Measurements from ENCODE around the gene USP9X. TPM values are rescaled to one million over a fixed set of nuclear protein-coding genes. Genes with fewer than 3 reads are reported as not detected.
"Not testable (repeated sequence)": the region's sequence is repeated elsewhere in the genome, so short reads cannot be mapped to it uniquely, and the experiment has no call there.

USP9X gene
- total RNA-seq, 2 experiments from 2014 or later, result 52.0 to 52.7 TPM

DNA sequence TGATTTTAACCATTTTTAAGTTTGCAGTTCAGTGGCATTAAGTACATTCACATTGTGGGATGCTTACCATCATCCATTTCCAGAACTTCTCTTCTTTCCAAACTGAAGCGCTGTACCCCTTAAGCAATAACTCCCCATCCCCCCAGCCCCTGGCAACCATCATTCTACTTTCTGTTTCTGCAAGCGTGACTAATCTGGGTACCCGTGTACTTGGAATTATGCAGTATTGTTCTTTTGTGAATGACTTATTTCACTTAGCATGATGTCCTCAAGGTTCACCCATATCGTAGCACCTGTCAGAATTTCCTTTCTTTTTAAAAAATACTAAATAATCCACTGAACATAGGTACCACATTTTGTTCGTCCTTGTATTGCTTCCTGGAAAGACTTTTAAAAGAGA lies 32.9 kb downstream of the USP9X start:
- ChIA-PET CTCF (no interaction called here), POLR2A (interaction anchor here (0.7 to 3.5 kb wide), 3 partner anchors 32 to 216 kb away, joined by 3 to 16 read pairs (median 6); partner anchors contain the start of genes DDX3X and USP9X)

DNA sequence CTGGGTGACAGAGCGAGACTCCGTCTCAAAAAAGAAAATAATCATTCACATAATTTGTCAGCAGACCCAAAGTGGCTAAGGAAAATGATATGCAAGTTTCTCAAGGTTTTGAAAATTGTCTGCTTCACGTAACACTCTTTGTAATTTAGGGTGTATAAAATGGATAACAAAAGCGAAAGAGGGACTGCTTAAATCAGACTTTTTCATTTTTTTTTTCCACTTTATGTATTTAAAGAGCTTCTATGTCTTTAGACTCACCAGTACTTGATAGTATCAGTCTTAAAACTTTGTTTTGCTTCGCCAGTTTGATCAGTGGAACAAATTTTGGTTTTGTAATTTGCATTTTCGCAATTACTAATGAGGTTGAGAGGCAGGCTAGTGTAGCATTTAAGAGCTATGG lies 34.6 kb downstream of the USP9X start:
- CTCF ChIA-PET, result no interaction called here
- POLR2A ChIA-PET, result interaction anchor here (0.7 to 0.9 kb wide), 2 partner anchors 34 to 141 kb away, joined by 4 to 9 read pairs; partner anchors contain the start of gene USP9X

DNA sequence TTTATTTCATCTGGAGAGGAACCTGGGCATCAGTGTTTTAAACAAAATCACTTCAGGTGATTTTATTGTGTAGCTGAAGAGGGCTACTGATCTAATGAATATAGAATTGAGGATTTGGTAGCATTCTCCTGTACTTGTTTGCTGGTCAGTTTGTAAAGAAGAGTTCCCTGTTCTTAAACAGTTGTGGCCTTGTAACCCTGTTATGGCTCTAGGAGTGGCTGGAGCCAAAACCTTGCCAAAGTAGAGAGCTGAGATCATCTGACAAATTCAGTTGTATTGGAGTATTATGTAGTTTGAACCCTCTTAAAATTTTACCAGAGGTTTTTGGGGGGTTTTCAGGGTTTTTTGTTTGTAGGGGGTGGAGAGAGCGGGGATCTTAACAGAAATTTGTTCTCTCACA lies 36.5 kb downstream of the USP9X start:
- ChIA-PET POLR2A (no interaction called here), CTCF (no interaction called here)

DNA sequence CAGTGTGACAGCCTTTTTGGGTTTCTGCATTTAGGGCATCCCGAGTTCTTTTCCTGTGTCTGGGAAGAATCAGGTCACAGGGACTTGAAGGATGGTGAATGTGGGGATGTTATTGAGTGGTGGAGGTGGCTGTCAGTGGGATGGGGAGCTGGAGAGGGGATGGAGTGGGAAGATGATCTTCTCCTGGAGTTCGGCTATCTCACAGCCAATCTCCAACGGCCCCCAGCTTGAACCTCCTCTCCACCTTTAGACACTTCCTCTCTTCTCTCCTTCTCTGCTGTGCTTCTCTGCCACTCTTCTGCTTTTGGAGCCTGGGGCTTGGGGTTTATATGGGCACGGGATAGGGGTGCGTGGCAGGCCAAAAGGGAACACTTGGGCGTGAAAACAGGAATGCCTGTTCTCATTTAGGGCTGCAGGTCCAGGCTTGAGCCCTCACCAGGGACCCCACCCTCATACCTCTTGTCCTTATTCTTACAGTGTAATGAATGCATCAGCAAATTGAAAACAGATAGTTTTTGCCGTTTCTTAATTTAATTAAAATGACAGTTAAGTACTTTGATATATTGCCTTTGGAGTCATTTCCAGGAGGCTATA lies 37.5 kb downstream of the USP9X start:
- POLR2A ChIA-PET, result no interaction called here
- CTCF ChIA-PET, result no interaction called here

DNA sequence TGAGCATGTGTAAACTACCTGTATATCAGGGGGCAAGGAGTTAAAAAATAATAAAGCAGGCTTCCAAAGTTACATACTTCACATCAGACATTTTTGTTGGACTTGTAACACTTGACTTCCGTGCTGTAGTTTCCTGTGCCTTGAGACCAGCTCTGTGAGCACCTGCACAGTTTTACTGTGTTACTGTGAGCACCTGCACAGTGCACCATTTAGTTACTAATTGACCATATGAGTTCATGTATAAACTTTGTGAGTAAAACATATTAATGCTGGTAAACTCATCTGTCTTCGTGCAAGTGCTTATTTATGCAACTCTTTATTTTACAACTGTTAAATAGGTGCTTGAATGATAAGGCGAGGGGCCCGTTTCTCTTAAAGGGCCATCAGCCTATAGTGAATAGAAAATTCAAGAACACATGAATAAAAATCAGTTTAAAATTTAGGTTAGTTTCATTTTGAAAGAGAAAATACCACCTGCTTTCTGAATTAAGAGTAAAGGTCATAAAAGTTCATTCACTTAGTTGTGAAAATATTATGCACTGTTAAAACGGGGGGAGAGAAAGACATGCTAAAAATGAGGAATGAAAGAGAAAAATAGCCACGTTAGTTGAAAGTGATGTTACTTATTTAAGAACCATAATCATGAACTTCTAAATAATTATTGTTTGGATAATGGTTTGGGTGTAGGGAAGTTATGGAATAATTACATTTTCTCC lies 42.4 kb downstream of the USP9X start:
- CTCF ChIA-PET, result no interaction called here

DNA sequence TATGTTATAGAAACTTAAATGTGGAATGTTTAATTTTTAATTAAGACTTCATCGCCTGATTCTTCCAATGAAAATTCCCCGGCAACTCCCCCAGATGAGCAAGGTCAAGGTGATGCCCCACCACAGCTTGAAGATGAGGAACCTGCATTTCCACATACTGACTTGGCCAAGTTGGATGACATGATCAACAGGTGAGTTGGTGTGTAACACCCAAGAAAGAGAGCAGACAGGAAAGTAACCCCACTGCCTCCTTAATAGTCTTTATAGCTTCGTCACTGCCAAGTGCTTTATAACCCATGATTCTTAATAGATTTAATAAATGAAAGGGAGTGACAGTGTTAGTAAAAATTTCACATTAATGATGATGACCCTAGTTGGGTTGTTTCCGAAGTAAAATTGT lies 43.7 kb downstream of the USP9X start:
- ChIA-PET CTCF (no interaction called here), POLR2A (no interaction called here)

More for the DNA sequence above, 42.4 kb downstream of the USP9X start:
- POLR2A ChIA-PET, result no interaction called here

DNA sequence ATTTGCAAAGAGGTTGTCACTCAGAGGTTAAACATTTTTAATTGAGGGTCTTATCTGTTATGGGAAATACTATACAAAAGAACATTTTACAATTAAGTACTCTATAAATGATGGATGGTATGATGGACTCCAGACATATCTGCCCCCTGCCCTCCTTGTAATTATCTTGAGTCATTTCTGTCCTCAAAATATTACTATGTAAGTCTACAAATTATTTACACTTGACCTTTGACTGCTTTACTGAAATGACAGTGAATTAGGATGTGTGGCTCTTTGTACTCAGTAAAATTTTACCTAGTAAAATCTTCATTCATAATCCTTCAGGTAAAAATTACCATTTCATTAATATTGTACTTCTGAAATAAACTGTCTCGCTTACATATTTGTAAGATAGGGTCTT lies 46.5 kb downstream of the USP9X start:
- POLR2A ChIA-PET, result no interaction called here
- CTCF ChIA-PET, result no interaction called here

DNA sequence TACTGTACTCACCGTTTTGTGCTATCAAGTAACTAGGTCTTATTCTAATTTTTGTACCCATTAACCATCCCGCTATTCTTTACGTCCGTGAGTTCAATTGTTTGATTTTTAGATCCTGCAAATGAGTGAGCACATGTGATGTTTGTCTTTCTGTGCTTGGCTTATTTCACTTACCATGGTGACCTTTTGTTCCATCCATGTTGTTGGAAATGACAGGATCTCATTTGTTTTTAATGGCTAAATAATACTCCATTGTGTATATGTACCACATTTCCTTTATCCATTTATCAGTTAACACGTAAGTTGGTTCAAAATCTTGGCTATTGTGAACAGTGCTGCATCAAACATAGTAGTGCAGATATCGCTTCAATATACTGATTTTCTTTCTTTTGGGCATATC lies 48.3 kb downstream of the USP9X start:
- CTCF ChIA-PET, result no interaction called here
- POLR2A ChIA-PET, result no interaction called here

DNA sequence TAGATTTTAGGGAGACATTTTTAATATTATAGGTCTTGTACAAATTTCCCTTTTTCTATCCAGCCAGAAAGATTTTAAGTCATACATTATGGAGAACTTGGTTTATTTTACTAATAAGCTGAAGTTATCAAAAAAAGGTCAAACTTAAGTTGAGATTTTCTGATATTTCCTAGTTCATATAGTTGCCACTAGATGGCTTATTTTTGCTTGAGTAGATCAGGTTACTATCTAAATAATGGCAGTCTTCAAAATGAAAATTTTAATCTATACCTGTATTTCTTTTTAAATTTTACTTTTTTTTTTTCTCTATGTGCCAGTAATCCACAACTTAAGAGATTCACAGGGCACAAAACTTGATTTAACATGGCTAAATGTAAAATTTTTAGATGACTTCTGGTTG lies 52.3 kb downstream of the USP9X start:
- POLR2A ChIA-PET, result no interaction called here

DNA sequence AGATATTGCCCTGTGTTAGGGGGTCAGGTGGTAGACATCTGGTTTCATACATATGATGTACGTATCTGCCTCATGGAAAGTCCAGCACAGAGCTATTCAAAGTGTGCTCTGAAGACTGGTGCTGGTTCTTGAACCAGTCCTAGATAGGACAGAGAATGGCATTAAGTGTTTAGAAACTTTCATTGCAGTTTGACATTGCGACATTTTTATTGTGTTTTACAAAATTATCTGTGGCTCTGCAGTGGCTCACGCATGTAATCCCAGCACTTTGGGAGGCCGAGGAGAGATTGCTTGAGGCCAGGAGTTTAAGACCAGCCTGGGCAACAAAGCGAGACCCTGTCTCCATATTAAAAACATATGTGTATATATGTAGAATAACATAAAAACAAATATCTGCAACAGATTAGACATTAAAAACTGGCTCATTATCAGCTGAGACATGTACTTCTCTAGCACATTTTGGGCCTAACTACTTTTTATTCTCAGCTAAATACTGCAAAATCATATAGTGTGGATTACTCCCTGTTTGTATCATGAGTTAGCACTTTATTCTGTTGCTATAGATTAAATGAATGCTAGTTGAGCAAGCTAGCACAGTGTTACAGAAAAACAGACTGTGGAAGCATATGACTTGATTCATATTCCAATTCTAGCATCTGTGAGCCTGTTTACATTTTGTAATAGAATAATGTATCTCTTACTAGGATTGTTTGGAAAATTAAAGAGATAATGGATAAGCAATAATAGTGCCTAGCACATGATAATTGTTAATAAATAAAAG lies 57.1 kb downstream of the USP9X start:
- CTCF ChIA-PET, result interaction anchor here (0.5 kb wide), 1 partner anchor 10 kb away, joined by 4 read pairs; no protein-coding TSS in a partner anchor

More for the DNA sequence above, 52.3 kb downstream of the USP9X start:
- CTCF ChIA-PET, result no interaction called here

DNA sequence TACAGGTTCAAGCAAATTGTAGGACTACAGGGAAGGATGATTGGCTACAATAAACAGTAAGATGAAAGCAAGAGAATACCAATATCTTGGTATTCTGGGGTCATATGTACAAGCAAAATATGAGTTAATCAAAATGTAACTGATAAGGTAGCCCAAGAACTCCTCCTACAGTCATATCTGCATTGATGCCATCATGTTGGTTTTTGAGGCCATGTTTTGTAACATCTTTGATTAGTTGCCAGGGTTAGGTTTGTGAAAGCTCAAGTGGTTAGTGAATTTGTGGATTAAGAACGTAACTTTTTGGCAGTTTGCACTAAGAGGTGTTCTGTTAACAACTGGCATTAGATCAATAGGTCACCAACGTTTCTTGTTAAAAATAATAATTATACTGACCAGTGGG lies 59.6 kb downstream of the USP9X start:
- ChIA-PET CTCF (no interaction called here), POLR2A (no interaction called here)

More for the DNA sequence above, 57.1 kb downstream of the USP9X start:
- POLR2A ChIA-PET, result no interaction called here

DNA sequence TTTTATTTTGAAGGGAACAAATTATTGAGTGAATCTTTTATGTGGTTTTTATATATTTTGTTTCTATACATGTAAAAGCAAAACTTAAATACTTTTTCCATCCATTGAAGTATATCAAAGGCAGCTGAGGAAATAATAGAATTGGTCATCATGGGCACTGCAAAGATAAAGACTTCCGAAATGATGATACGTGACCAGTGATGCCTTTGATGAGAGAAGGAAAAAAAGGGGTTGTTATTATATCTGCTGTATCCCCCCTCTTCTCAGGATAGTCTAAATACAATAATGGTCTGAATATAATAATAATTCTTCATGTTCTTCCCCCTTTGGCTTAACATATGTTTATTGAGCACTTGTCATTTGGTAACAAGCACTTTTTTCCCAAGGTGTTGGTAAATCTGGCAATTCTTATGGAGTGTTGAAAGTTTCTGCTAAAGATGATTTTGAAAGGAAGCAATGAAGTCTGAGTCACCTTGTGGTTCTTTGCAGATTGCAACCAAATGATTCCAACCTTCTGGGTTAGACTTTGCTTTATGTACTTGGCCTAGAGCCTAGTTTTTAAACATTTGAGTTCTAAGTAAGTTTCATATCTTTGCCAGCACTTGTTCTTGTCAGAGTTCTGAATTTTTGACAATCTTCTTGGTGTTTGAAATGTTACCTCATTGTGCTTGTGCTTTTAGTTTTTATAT lies 60.8 kb downstream of the USP9X start:
- CTCF ChIA-PET, result no interaction called here
- POLR2A ChIA-PET, result no interaction called here

DNA sequence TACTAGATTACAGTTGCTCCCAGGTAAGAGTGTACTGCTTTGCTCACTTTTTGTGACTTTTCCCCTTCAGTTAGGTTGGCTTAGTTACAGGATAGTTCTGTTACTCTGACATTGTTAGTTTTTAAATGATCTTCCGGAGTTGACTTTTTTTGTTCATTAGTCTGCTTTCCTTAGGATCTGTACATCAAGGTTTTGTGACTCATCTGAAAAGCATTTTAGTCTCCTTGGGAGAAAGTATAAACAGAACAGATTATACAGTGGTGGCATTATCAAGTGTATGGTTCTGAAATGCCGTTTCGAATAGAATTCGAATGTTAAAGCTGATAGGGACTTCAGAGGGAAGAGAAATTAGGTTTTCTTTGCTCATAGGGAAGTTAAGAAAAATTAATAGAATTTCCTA lies 63.3 kb downstream of the USP9X start:
- CTCF ChIA-PET, result no interaction called here
- POLR2A ChIA-PET, result no interaction called here

DNA sequence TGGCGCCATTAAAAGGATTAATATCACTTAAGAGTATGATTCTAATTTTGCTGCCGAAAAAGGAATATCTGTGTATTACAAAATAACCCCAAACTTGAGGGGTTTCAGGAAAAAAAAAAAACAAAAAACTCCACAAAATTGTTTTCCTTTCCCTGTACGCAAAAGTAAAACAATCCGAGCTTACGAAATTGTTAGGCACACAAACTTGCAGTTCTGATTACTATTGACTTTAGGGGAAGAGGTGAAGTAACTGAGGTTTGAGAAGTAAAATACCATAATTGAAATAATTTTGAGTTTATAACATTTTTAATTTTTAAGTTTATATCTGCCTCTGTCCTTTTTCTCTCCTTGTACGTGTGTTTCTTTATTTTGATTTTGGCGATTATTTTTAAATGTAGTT lies 64.8 kb downstream of the USP9X start:
- POLR2A ChIA-PET, result no interaction called here
- CTCF ChIA-PET, result no interaction called here

DNA sequence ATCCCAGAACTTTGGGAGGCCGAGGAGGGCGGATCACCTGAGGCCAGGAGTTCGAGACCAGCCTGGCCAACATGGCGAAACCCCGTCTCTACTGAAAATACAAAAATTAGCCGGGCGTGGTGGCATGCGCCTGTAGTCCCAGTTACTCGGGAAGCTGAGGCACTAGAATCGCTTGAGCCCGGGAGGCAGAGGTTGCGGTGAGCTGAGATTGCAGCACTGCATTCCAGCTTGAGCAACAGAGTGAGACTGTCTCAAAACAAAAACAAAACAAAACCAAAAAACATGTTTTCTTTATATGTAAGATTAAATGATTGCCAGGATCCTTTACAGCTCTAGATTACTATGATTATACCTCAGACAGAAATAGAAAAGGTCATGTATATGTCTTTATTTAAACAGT lies 66.5 kb downstream of the USP9X start:
- CTCF ChIA-PET, POLR2A ChIA-PET: not testable (repeated sequence)

DNA sequence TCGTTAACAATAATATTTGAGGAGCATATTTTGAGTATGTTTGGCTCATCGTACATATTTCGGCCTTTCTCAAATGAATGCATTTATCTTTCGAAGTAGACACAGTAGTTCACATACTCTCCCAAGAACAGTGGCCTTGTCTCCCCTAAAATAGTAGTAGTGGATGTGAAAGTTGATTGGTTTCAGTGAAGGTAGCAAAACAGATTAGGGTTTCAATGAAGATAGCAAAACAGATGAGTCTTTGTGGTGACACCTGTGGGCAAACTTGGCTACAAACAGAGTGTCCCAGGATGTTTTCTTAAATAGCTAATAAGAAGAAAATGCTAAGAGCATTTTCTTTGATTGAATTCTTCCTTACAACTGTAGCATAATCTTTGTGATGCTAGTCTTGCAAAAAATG lies 67.0 kb downstream of the USP9X start:
- POLR2A ChIA-PET, result no interaction called here
- CTCF ChIA-PET, result no interaction called here

DNA sequence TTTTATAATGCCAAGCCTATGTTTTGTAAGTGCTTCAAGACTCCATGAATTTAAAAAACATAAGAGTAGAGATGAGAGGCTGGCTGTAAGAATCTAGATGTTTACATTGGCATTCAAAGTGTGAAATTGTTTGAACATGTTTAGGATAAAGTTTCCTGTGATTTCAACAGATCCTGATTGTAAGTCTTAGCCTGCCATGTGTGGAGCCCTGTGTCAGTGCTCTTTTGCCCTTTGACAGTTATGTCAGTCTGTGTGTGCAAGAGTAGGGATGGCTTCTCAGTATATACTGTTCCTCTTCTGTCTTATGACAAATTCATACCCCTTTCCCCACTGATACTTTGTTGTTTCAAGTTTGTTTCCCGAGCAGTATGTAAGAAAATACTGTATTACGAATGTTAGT lies 68.2 kb downstream of the USP9X start:
- CTCF ChIA-PET, result no interaction called here
- POLR2A ChIA-PET, result no interaction called here

DNA sequence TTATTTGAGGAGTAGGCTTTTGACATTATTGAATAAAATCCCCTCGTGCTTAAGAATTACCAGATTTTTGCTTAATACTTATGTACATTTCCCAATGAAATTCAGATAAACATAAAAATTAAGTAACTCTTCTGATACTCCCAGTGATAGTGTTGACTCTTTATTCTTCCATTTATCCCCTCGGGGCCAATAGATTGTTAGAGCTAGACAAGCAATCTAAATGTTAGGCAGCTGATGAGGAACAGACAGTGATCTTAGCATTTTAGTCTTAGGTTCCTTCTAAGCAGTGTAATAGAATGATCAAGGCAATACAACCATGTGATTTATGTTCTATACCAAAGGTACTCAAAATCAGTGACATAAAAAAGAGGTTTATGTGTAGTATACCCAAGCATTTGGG lies 68.7 kb downstream of the USP9X start:
- CTCF ChIA-PET, result no interaction called here
- POLR2A ChIA-PET, result no interaction called here

DNA sequence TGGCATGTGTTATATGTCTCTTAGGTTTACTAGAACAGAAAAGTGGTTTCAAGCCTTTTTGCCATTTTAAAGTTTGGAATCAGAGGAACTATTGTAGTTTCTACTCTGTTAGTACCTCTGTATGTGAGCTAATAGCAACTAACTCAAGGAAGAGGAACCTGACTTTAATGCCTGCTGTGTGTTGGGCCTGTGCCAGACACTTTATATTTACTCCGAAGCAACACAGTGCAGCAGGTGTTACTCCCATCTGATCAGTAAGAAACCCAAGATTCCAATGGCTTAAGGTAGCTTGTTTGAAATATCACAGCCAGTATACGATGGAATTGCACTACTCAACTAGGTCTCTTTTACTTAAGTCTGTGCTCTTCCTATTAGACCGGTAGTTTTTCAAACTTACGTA lies 79.2 kb downstream of the USP9X start:
- ChIA-PET CTCF (no interaction called here), POLR2A (no interaction called here)

DNA sequence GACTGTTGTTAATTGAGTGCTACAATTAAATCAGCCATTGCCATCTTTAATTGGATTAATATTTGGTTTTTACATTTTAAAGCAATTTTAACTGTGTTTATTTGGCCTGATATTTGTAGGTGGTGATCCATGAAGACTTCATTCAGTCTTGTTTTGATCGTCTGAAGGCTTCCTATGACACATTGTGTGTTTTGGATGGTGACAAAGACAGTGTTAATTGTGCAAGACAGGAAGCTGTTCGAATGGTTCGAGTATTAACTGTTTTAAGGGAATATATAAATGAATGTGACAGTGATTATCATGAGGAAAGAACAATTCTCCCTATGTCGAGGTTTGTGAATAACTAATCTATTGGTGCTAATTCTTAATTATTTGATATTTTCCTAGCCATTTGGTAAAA lies 82.6 kb downstream of the USP9X start:
- ChIA-PET POLR2A (no interaction called here), CTCF (no interaction called here)

DNA sequence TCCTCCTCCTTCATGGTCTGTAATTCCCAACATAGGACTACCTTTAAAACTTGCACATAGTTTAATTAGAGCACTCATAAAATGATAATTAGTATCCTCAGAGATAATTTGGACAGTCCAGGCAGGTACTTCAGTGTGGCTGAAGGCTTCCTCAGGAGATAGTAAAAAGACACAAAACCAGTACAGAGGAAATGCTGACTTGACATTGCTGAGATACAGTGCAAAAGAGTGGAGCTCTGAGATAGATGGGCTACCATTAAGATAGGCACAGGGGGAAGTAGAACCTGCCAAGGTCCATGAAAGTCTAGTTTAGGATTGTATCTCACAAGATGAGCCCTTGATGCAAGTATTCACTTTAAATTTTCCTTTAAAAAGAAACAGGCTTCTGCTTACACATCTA lies 91.0 kb downstream of the USP9X start:
- ChIA-PET CTCF (no interaction called here), POLR2A (no interaction called here)

Data from activated CD8-positive, alpha-beta memory T cell treated with anti-CD3 and anti-CD28 coated beads for 36 hours (primary cell).